Right atrium auricular region (tissue), 2 donors: ENCODE measurements around the gene PLCB4. TPM values are rescaled to one million over a fixed set of nuclear protein-coding genes. Genes with fewer than 3 reads are reported as not detected.

Experiments
- DNase-seq: peaks from one replicate; pipeline ENCODE4 v3.0.0-alpha.2; 2019; ENCODE audit warnings: low spot score
- H3K27ac ChIP-seq, 2 donors: fragments of 200-600 bp; sonication (generic); 1 replicate in 1 of 2; 2 replicates in 1 of 2; pipeline ENCODE4 v1.5.1; 2016 to 2019
- H3K27me3 ChIP-seq, 2 donors: fragments of 200-600 bp; sonication (generic); one replicate each; pipeline versions ENCODE4 v1.5.1 to v1.6.0; 2017 to 2019
- H3K36me3 ChIP-seq: fragments of 200-600 bp; sonication (generic); one replicate; pipeline ENCODE4 v1.5.1; 2016
- H3K4me1 ChIP-seq, 2 donors: fragments of 200-600 bp; sonication (generic); one replicate each; pipeline versions ENCODE4 v1.5.1 to v1.6.0; 2017 to 2019
- H3K4me3 ChIP-seq, 2 donors: fragments of 200-600 bp; sonication (generic); 1 replicate in 1 of 2; 2 replicates in 1 of 2; pipeline ENCODE4 v1.5.1; 2017 to 2019; ENCODE audit warnings: mild to moderate bottlenecking in 1 of 2, moderate library complexity in 1 of 2
- H3K9me3 ChIP-seq, 2 donors: fragments of 200-600 bp; sonication (generic); one replicate each; pipeline ENCODE4 v1.5.1; 2019
- total RNA-seq, 2 donors: library from RNA; depleted of rRNA; stranded (reverse); fragments of >200 nt; gene quantifications; one replicate each; pipeline ENCODE4 v1.1.0, GENCODE V29; 2016
- TF ChIP-seq, protein P1 (sequence below), 2 donors: fragments of 200-600 bp; sonication (generic); IDR thresholded peaks; one replicate each; pipeline ENCODE4 v1.5.1; 2019; ENCODE audit warnings: antibody characterized with exemption in 2 of 2

PLCB4 gene
- total RNA-seq, 2 donors from 2014 or later = 14.3 to 32.4 TPM

DNA sequence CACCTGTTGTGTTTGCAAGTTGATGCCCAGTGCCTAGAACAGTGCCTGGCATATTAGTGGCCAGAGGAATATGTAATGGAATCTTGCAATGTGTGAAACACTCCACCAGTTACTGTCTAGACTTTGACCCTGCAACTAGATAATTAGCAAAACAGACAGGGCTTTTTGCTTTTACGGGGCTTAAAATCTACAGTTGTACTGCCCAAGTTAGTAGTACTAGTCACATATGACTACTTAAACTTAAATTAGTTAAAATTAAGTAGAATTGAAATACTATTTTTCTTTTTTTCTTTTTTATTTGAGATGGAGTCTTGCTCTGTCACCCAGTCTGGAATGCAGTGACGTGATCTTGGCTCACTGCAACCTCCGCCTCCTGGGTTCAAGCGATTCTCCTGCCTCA is 44.3 kb upstream of the PLCB4 start:
- DNase-seq = no peak
- Histone ChIP-seq H3K4me3 (no peak overlapping the region), H3K27me3 (no peaks in the 10 kb centered on the region), H3K9me3 (no peaks in the 10 kb centered on the region), H3K36me3 (no peaks in the 10 kb centered on the region), H3K4me1 (peaks cover 0 to 9% of the 10 kb centered on the region in 2 donors), H3K27ac (no peak overlapping the region)
- TF ChIP-seq, protein P1, sequence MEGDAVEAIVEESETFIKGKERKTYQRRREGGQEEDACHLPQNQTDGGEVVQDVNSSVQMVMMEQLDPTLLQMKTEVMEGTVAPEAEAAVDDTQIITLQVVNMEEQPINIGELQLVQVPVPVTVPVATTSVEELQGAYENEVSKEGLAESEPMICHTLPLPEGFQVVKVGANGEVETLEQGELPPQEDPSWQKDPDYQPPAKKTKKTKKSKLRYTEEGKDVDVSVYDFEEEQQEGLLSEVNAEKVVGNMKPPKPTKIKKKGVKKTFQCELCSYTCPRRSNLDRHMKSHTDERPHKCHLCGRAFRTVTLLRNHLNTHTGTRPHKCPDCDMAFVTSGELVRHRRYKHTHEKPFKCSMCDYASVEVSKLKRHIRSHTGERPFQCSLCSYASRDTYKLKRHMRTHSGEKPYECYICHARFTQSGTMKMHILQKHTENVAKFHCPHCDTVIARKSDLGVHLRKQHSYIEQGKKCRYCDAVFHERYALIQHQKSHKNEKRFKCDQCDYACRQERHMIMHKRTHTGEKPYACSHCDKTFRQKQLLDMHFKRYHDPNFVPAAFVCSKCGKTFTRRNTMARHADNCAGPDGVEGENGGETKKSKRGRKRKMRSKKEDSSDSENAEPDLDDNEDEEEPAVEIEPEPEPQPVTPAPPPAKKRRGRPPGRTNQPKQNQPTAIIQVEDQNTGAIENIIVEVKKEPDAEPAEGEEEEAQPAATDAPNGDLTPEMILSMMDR (IDR thresholded peaks at IDR 0.05) = no peak

DNA sequence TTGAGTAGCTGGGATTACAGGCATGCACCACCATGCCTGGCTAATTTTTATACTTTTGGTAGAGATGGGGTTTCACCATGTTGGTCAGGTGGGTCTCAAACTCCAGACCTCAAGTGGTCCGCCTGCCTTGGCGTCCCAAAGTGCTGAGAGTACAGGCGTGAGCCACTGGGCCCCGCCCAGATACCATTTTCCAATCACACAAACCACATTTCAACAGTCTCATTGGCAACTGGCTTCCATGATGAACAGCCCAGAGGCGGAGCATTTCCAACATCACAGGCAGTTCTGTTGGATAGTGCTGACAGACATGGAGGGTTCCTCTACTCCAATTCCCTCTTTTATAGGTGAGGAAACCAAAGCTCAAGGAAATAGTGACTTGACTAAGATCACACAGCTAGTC is 43.9 kb upstream of the PLCB4 start:
- Histone ChIP-seq H3K4me3 (no peak overlapping the region), H3K27ac (no peak overlapping the region), H3K4me1 (peaks cover 0 to 9% of the 10 kb centered on the region in 2 donors), H3K27me3 (no peaks in the 10 kb centered on the region), H3K9me3 (no peaks in the 10 kb centered on the region), H3K36me3 (no peaks in the 10 kb centered on the region)
- DNase-seq = no peak
- TF ChIP-seq, protein P1 (IDR thresholded peaks at IDR 0.05) = no peak

DNA sequence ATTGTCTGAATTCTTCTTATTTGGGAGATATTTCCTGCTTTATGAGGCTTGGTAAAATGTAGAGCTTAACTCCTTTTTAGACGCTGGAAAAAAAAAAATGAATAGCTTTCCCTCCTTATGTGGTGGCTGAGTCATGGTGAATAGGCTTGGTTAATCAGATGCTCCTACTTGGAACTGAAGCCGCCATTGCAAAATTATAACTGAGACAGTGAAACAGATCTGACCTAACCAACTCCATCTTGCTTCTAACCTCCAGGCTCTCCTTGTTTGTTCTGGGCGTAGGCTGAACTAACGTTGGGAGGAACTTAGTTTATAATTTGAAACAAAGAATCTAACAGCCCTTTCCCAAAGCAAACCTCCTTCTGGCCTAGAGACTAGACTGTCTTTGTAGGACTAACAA is 43.2 kb upstream of the PLCB4 start:
- no peaks in the 10 kb centered on the region for H3K36me3 ChIP-seq
- H3K4me1 ChIP-seq = peaks cover 0 to 9% of the 10 kb centered on the region in 2 donors
- TF ChIP-seq, protein P1 (IDR thresholded peaks at IDR 0.05) = no peak
- no peaks in the 10 kb centered on the region for H3K9me3 ChIP-seq
- no peak overlapping the region for H3K27ac ChIP-seq
- DNase-seq = no peak
- no peak overlapping the region for H3K4me3 ChIP-seq
- no peaks in the 10 kb centered on the region for H3K27me3 ChIP-seq

DNA sequence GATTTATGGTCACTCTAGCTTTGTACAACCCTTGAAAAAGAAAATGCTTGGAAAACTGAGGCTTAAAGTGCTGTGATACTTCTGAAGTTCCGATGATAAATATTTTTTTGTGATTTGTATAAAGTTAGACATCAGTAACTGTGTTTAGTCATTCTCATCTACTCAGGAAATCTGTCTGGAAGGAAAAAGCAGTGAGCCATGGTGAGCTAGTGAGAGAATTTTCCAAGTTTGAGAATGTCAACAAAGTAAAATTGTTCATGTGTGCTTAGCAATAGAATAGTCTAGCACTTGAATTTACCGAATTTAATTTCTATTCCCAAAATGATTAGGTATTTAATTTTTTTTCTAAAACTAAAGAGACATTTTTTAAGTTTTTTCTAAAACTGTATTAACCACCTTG is 41.3 kb upstream of the PLCB4 start:
- no peak overlapping the region for H3K27ac ChIP-seq
- no peaks in the 10 kb centered on the region for H3K4me1 ChIP-seq
- no peaks in the 10 kb centered on the region for H3K9me3 ChIP-seq
- no peaks in the 10 kb centered on the region for H3K36me3 ChIP-seq
- H3K4me3 ChIP-seq = no peak overlapping the region
- TF ChIP-seq, protein P1 (IDR thresholded peaks at IDR 0.05) = no peak
- no peak for DNase-seq
- no peaks in the 10 kb centered on the region for H3K27me3 ChIP-seq

DNA sequence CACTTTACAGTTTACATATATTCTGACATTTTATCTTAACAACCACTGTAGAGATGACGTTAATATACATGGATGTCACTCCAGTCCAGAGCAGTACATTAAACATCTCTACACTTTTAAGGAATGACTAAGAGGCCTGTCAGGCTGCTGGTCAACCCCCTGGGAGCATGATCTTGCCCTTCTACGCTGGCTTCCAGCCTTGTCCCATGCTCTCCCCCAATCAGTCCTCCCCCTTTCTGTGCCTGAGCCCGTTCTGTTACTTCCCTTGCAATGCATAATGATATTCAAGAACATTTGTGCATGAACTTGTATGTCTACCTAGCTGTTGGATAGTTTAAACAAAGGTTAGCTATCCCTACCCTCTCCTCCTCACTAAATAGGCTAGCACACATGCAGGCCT is 40.5 kb upstream of the PLCB4 start:
- DNase-seq = no peak
- Histone ChIP-seq H3K36me3 (no peaks in the 10 kb centered on the region), H3K4me3 (no peak overlapping the region), H3K27ac (no peak overlapping the region), H3K4me1 (no peaks in the 10 kb centered on the region), H3K9me3 (no peaks in the 10 kb centered on the region), H3K27me3 (no peaks in the 10 kb centered on the region)
- TF ChIP-seq, protein P1 (IDR thresholded peaks at IDR 0.05) = no peak

DNA sequence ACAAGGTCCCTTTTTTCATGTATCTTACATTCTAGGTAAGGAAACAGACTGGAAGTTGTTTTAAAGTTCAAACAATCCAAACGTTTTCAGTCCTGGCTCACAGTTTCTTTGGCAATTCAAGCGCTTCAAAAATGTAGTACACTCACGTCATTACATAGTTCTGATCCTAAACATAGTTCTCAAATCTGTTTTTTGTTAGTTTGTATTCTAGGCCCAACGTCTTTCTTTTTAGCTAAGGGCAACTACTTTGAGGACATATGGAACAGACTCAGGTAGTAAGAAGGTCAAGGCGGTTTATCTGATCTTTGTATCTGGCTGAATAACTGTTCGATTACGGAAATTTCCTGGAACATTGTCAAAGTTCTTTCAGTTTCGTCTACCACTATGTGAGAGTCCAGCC is 36.9 kb upstream of the PLCB4 start:
- H3K27ac ChIP-seq = no peak overlapping the region
- no peaks in the 10 kb centered on the region for H3K4me1 ChIP-seq
- no peaks in the 10 kb centered on the region for H3K36me3 ChIP-seq
- TF ChIP-seq, protein P1 (IDR thresholded peaks at IDR 0.05) = no peak
- no peak for DNase-seq
- no peaks in the 10 kb centered on the region for H3K27me3 ChIP-seq
- no peaks in the 10 kb centered on the region for H3K9me3 ChIP-seq
- no peak overlapping the region for H3K4me3 ChIP-seq
